ENCODE results near the gene TTBK2. TPM values are rescaled to one million over a fixed set of nuclear protein-coding genes. Genes with fewer than 3 reads are reported as not detected.

The TTBK2 gene
- total RNA-seq, 1 donor from 2014 or later, result 7.9 TPM

- TF ChIP-seq CTCF (IDR thresholded peaks at IDR 0.05; ENCODE audit: insufficient read depth, low read length, severe bottlenecking), result no peak
- DNase-seq (ENCODE audit: low read depth) (no peak), FAIRE-seq (no peak)
- no peak overlapping the region for H3K4me3 ChIP-seq (ENCODE audit: low read depth, low read length)
- H3K27me3 ChIP-seq (ENCODE audit: control insufficient read depth, insufficient read depth, low read length), result no peaks in the 10 kb centered on the region
- peaks cover 19% of the 10 kb centered on the region for H3K36me3 ChIP-seq (ENCODE audit: control insufficient read depth, insufficient read depth, low read length)
Measured at GRCh38 chr15:42726114-42726513, 194.5 kb downstream of the TTBK2 start.

- no peak for DNase-seq (ENCODE audit: low read depth)
- no peak for TF ChIP-seq CTCF (IDR thresholded peaks at IDR 0.05; ENCODE audit: insufficient read depth, low read length, severe bottlenecking)
- no peak for FAIRE-seq
- peaks cover 16% of the 10 kb centered on the region for H3K36me3 ChIP-seq (ENCODE audit: control insufficient read depth, insufficient read depth, low read length)
- H3K27me3 ChIP-seq (ENCODE audit: control insufficient read depth, insufficient read depth, low read length), result no peaks in the 10 kb centered on the region
- H3K4me3 ChIP-seq (ENCODE audit: low read depth, low read length), result no peak overlapping the region
Measured at GRCh38 chr15:42725331-42725903, 195.2 kb downstream of the TTBK2 start.

- H3K36me3 ChIP-seq (ENCODE audit: control insufficient read depth, insufficient read depth, low read length), result peaks cover 11% of the 10 kb centered on the region
- DNase-seq (ENCODE audit: low read depth) (no peak), FAIRE-seq (no peak)
- no peak overlapping the region for H3K4me3 ChIP-seq (ENCODE audit: low read depth, low read length)
- no peaks in the 10 kb centered on the region for H3K27me3 ChIP-seq (ENCODE audit: control insufficient read depth, insufficient read depth, low read length)
- no peak for TF ChIP-seq CTCF (IDR thresholded peaks at IDR 0.05; ENCODE audit: insufficient read depth, low read length, severe bottlenecking)
Measured at GRCh38 chr15:42724276-42724675, 196.3 kb downstream of the TTBK2 start.

GRCh38 chr15:42723068-42723467 lies 197.5 kb downstream of the TTBK2 start:
- Histone ChIP-seq H3K4me3 (ENCODE audit: low read depth, low read length) (no peak overlapping the region), H3K27me3 (ENCODE audit: control insufficient read depth, insufficient read depth, low read length) (no peaks in the 10 kb centered on the region), H3K36me3 (ENCODE audit: control insufficient read depth, insufficient read depth, low read length) (peaks cover 10% of the 10 kb centered on the region)
- TF ChIP-seq CTCF (IDR thresholded peaks at IDR 0.05; ENCODE audit: insufficient read depth, low read length, severe bottlenecking), result peak; percentile 38
- no peak for FAIRE-seq
- peak; percentile 39 for DNase-seq (ENCODE audit: low read depth)

- no peak overlapping the region for H3K4me3 ChIP-seq (ENCODE audit: low read depth, low read length)
- H3K27me3 ChIP-seq (ENCODE audit: control insufficient read depth, insufficient read depth, low read length), result no peaks in the 10 kb centered on the region
- H3K36me3 ChIP-seq (ENCODE audit: control insufficient read depth, insufficient read depth, low read length), result peaks cover 6% of the 10 kb centered on the region
- DNase-seq (ENCODE audit: low read depth), result no peak
- TF ChIP-seq CTCF (IDR thresholded peaks at IDR 0.05; ENCODE audit: insufficient read depth, low read length, severe bottlenecking), result no peak
- FAIRE-seq, result no peak
Measured at GRCh38 chr15:42721916-42722315, 198.7 kb downstream of the TTBK2 start.

GRCh38 chr15:42721016-42721415 lies 199.6 kb downstream of the TTBK2 start:
- H3K4me3 ChIP-seq (ENCODE audit: low read depth, low read length), result no peak overlapping the region
- H3K36me3 ChIP-seq (ENCODE audit: control insufficient read depth, insufficient read depth, low read length), result peaks cover 4% of the 10 kb centered on the region
- DNase-seq (ENCODE audit: low read depth) (peak; percentile 97), FAIRE-seq (no peak)
- no peaks in the 10 kb centered on the region for H3K27me3 ChIP-seq (ENCODE audit: control insufficient read depth, insufficient read depth, low read length)
- TF ChIP-seq CTCF (IDR thresholded peaks at IDR 0.05; ENCODE audit: insufficient read depth, low read length, severe bottlenecking), result no peak
